Small intestine (tissue), 7 donors: ENCODE results near the gene BMS1. TPM values are rescaled to one million over a fixed set of nuclear protein-coding genes. Genes with fewer than 3 reads are reported as not detected.
"Not testable (repeated sequence)": the region's sequence is repeated elsewhere in the genome, so short reads cannot be mapped to it uniquely, and the experiment has no call there.

ENCODE experiments used
- DNase-seq, 2 donors: peaks; one replicate each; pipeline versions ENCODE4 v3.0.0 to v3.0.0-alpha.2; 2013
- FAIRE-seq: peaks from 2 replicates; lab custom pipeline; 2012; peaks lifted over from hg19 to GRCh38; lab: Jason Lieb, UNC
- H3K27ac ChIP-seq, 3 donors: one replicate each; pipeline ENCODE4 v1.5.1; 2013; ENCODE audit warnings: low read length in 2 of 3, mild to moderate bottlenecking in 2 of 3, control low read depth in 1 of 3, inconsistent platforms in 1 of 3, low read depth in 1 of 3, moderate library complexity in 1 of 3
- H3K27me3 ChIP-seq, 3 donors: one replicate each; pipeline ENCODE4 v1.6.1; 2013; ENCODE audit warnings: low read length in 3 of 3, inconsistent platforms in 1 of 3; ENCODE audit not compliant: control insufficient read depth in 3 of 3, insufficient read depth in 3 of 3
- H3K36me3 ChIP-seq, 3 donors: one replicate each; pipeline ENCODE4 v1.6.1; 2013; ENCODE audit warnings: low read length in 3 of 3, inconsistent platforms in 1 of 3, low read depth in 1 of 3, mild to moderate bottlenecking in 1 of 3, moderate library complexity in 1 of 3; ENCODE audit not compliant: control insufficient read depth in 3 of 3, insufficient read depth in 2 of 3
- H3K4me1 ChIP-seq, 3 donors: one replicate each; pipeline ENCODE4 v1.6.1; 2013; ENCODE audit warnings: low read length in 2 of 3, inconsistent platforms in 1 of 3, low read depth in 1 of 3, mild to moderate bottlenecking in 1 of 3, moderate library complexity in 1 of 3; ENCODE audit not compliant: control insufficient read depth in 3 of 3, insufficient read depth in 2 of 3
- H3K4me3 ChIP-seq, 3 donors: one replicate each; pipeline ENCODE4 v1.5.1; 2013; ENCODE audit warnings: low read length in 3 of 3, control low read depth in 1 of 3, inconsistent platforms in 1 of 3, low read depth in 1 of 3, mild to moderate bottlenecking in 1 of 3, moderate library complexity in 1 of 3
- H3K9me3 ChIP-seq, 2 donors: one replicate each; pipeline ENCODE4 v1.6.1; 2013; ENCODE audit warnings: low read depth in 1 of 2, low read length in 1 of 2; ENCODE audit not compliant: control insufficient read depth in 2 of 2, insufficient read depth in 1 of 2
- WGBS, 3 donors: extraction: QIAGEN DNeasy Blood & Tissue Kit; methylation state at CpG; one replicate each; pipeline ENCODE4 v1.1.7; 2013; 5-methylcytosine and 5-hydroxymethylcytosine counted together
- polyA plus RNA-seq, 4 donors: library from polyadenylated mRNA; stranded (reverse) in 3 of 4; unstranded in 1 of 4; fragments of 200-250 nt in 3 of 4; fragments of 120-200 nt in 1 of 4; gene quantifications; one replicate each; pipeline versions ENCODE4 v1.2.1 to v1.2.3, GENCODE V29; 2013
- donor health status: healthy with polysubstance abuse.
- donor health status: control.
- donor health status: control.
- donor health status: Bipolar disorder and iron deficiency.
- donor health status: healthy.

Gene BMS1
- polyA plus RNA-seq, 4 donors, result 6.8 to 15.7 (median 9.0) TPM

DNA sequence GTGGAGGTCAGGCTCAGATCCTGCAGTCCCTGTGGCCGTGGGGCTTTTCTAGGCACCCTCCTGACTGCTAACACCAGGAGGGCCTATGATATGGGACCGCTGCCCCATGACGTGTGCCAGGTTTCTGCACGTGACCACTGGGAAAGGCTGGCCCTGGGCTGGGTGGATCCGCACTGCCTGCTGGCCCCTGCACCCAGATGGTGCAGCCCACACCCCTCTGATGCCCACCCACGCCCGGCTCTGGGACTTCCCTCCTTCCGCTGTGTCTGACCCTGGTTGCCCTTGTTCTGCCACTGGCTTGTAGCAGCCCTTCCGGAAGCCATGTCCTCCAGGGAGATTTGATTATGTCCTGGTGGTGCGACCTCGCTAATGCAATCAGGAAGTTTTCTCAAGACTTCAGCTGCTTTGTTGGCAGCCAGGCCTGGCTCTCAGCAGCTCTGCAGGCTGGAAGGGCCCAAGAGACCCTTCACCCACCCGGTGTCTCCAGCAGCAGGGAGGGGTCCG is 88.6 kb downstream of the BMS1 start:
- DNase-seq, H3K27me3 ChIP-seq, H3K9me3 ChIP-seq, H3K4me1 ChIP-seq, H3K27ac ChIP-seq, FAIRE-seq, H3K36me3 ChIP-seq, H3K4me3 ChIP-seq: not testable (repeated sequence)
- WGBS, 3 donors, result 56 to 68% (median 67%) methylated on average over 13 of the region's 13 CpGs

DNA sequence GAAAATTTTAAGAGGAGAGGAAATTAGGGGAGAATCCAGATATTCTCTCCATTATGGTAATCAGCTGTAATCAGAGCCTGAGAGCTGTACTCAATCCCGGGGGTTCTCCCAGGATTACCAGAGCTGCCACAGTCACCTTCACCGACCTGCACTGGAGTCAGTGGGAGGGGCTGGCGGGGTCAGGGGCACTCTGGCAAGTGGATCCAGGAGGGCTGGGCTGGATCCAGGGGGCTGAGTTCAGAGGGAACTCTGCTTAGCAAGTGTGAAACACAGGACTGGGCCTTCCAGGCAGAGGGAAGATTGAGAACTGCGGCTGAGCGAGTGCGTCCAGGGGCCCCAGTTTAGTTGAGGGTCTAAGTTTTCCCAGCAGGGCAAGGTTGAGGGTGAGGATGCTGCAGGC is 89.2 kb downstream of the BMS1 start:
- no peak for FAIRE-seq
- no peaks in the 10 kb centered on the region for H3K36me3 ChIP-seq
- H3K9me3 ChIP-seq, result no peaks in the 10 kb centered on the region
- no peak overlapping the region for H3K4me3 ChIP-seq
- no peak overlapping the region for H3K27ac ChIP-seq
- H3K4me1 ChIP-seq, result no peaks in the 10 kb centered on the region
- H3K27me3 ChIP-seq, result no peaks in the 10 kb centered on the region
- DNase-seq, result no peak
- 80 to 83% (median 82%) methylated on average over 6 of the region's 6 CpGs for WGBS, 3 donors

DNA sequence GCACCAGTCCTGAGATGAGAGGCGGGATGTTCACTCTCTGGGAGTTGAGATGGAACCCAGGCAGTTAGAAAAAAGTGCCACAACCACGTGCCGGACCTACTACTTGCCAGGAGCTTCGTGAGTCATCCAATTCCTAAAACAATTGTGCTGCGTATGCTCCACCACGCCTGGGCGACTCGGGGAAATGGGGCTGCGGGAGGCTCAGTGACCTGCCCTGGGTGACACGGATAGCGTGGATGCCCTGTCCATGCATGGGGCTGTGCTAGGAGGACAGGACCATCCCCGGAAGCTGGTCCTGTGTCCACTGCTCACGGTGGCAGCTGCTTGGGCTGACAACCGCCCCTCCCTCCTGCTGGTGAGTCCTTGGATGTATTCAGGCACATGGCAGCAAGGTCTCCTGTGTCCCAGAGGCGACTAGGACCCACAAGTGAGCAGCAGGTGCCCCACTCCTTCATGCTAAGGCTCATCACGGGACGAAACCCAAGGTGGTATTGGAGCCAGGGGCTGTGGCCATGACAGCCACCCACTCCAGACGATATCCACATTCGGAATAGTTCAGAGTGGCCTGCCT is 90.4 kb downstream of the BMS1 start:
- no peak for FAIRE-seq

DNA sequence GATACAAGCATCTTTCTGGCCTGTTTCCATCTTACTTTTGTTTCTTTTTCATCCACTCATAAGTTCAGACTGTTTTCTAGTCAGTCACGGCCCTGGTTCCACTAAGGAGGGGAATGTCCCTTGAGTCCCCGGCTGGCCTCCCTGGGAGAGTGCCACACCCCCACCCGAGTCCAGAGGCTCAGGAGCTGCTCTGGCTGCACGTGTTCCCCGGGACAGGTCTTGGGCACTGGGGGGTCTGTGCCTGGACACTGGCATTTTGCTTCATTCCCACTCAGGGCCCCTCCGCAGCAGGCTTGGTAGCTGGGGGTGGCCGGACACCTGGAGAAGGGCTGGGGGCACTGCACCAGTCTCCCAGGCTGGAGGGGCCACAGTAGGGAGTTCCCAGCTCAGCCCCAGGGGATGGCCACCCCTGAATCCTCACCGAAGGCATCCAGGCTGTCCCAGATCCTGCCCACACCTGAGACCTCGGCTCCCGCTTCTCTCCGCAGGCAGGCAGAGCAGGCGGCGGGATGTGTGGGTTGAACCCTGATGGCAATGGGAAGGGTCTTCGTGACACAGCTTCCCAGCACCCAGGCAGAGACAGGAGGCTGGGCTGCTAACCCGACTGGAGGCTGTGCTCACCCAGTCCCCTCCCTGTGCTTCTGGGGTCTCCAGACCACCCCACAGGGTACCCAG is 92.3 kb downstream of the BMS1 start:
- H3K27me3 ChIP-seq, result no peaks in the 10 kb centered on the region
- no peaks in the 10 kb centered on the region for H3K36me3 ChIP-seq
- 72 to 81% (median 73%) methylated on average over 15 of the region's 15 CpGs for WGBS, 3 donors
- FAIRE-seq (no peak), DNase-seq (no peak)
- H3K9me3 ChIP-seq, result no peaks in the 10 kb centered on the region
- no peak overlapping the region for H3K4me3 ChIP-seq
- no peaks in the 10 kb centered on the region for H3K4me1 ChIP-seq
- no peak overlapping the region for H3K27ac ChIP-seq

More for the DNA sequence above, 90.4 kb downstream of the BMS1 start:
- WGBS, 3 donors, result 74 to 88% (median 76%) methylated on average over 19 of the region's 19 CpGs
- Histone ChIP-seq H3K27me3 (no peaks in the 10 kb centered on the region), H3K4me1 (no peaks in the 10 kb centered on the region), H3K4me3 (no peak overlapping the region), H3K27ac (no peak overlapping the region), H3K9me3 (no peaks in the 10 kb centered on the region), H3K36me3 (no peaks in the 10 kb centered on the region)
- no peak for DNase-seq

DNA sequence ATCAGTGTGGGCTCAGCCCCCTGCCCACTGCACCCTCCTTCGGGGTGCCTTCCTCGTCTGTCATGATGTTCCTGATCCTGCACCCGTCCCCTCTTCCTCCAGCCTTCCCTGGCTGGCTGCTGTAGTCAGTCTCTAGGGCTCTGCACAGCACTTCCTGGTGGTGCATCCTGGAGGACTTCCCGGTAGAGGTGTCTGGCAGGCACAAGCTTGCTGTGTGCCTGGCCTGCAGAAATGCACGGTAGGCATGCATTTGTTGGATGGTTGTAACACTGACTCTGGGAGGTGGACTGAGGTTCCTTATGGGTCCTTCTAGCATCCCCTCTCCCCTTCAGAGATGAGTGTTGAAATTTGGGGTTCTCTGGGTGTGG is 92.8 kb downstream of the BMS1 start:
- Histone ChIP-seq H3K27me3 (no peaks in the 10 kb centered on the region), H3K27ac (no peak overlapping the region), H3K36me3 (no peaks in the 10 kb centered on the region), H3K4me1 (no peaks in the 10 kb centered on the region), H3K4me3 (no peak overlapping the region), H3K9me3 (no peaks in the 10 kb centered on the region)
- FAIRE-seq (no peak), DNase-seq (no peak)
- WGBS, 3 donors, result 68 to 72% (median 70%) methylated on average over 5 of the region's 5 CpGs

DNA sequence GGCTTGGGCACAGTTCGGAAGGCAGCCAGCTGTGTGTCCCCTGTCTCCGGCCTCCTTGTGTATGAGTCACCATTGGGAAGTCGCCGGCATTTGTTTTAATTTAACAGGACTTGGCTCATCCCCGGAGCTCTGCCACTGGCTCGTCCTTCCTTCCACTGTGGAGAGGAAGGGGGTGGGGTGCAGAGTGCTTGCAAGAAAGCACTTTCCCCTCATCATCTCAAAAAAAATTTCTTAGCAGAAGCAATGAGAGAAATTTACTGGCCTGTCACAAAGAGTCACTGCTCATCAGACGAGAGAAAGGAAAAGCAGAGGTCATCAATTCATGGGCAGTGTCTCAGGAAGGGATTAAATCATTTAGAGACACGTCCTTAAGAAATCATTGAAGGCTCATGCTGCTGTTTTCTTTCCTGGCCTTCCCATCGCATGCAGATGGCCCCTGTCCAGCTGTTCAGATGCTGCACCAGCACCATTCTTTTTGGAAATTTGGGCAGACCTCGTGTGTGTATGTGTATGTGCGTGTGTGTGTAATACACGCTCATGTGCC is 93.3 kb downstream of the BMS1 start:
- Histone ChIP-seq H3K36me3 (no peaks in the 10 kb centered on the region), H3K4me3 (no peak overlapping the region), H3K4me1 (no peaks in the 10 kb centered on the region), H3K27me3 (no peaks in the 10 kb centered on the region), H3K27ac (no peak overlapping the region), H3K9me3 (no peaks in the 10 kb centered on the region)
- FAIRE-seq (no peak), DNase-seq (no peak)
- WGBS, 3 donors, result 38 to 47% (median 39%) methylated on average over 12 of the region's 12 CpGs

DNA sequence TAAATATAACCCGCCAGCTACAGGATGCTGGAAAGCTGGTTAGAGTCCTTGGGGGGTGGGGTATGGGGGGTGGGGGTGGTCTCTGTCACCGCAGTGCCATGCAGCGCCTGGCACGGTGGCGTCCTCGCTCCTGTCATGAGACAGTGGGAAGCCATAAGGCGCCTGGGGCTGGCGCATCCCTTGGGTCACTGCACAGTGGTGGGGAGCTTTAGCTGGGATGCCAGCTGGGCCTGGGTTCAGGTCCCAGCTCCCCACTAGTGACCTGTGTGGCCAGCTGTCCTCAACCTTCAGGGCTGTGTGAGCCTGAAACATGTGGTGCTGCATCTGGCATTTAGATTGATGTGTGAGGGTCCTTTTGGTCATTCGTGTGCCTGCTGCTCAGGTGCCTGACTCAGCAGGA is 93.9 kb downstream of the BMS1 start:
- FAIRE-seq (no peak), DNase-seq (no peak)
- no peak overlapping the region for H3K27ac ChIP-seq
- H3K9me3 ChIP-seq, result no peaks in the 10 kb centered on the region
- no peaks in the 10 kb centered on the region for H3K4me1 ChIP-seq
- WGBS, 3 donors, result 84 to 90% (median 85%) methylated on average over 9 of the region's 9 CpGs
- no peak overlapping the region for H3K4me3 ChIP-seq
- H3K27me3 ChIP-seq, result no peaks in the 10 kb centered on the region
- H3K36me3 ChIP-seq, result no peaks in the 10 kb centered on the region

DNA sequence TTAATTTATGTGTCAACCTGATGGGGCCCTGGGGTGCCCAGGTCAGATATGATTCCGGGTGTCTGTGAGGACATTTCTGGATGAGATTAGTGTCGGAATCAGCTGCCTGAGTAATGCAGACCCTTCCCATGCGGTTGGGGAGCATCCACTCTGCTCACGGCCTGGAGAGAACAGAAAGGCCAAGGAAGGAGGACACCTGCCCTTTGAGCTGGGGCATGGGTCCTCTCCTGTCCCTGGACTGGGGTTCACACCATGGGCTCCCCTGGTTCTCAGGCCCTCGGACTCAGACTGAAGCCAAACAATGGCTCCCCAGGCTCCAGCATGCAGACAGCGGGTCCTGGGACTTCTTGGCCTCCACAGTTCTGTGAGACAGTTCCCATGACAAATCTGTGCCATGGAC is 94.3 kb downstream of the BMS1 start:
- H3K4me1 ChIP-seq, result no peaks in the 10 kb centered on the region
- no peak for FAIRE-seq
- 74 to 86% (median 80%) methylated on average over 6 of the region's 6 CpGs for WGBS, 3 donors

More for the DNA sequence above, 94.3 kb downstream of the BMS1 start:
- DNase-seq, result no peak
- Histone ChIP-seq H3K4me3 (no peak overlapping the region), H3K27ac (no peak overlapping the region), H3K9me3 (no peaks in the 10 kb centered on the region), H3K27me3 (no peaks in the 10 kb centered on the region), H3K36me3 (no peaks in the 10 kb centered on the region)
